Endothelial cell of umbilical vein (primary cell): Measurements from ENCODE around the gene STIM1. TPM values are rescaled to one million over a fixed set of nuclear protein-coding genes. Genes with fewer than 3 reads are reported as not detected.

ENCODE experiments used
- BruUV-seq: library from RNA; stranded (reverse); fragments of 400-500 nt; replicated peaks from 2 replicates; lab custom pipeline; 2021; lab: Mats Ljungman, UMichigan
- CTCF ChIA-PET: fragments of 300-600, 350-600 bp; sonication (Branson Sonifier 250); formaldehyde crosslinking; loops from one replicate; lab custom pipeline; 2021; ENCODE audit warnings: antibody characterized with exemption, inconsistent platforms; lab: Charles Lee
- POLR2A ChIA-PET: fragments of 300-600, 350-600 bp; sonication (Branson Sonifier 250); formaldehyde crosslinking; loops from one replicate; lab custom pipeline; 2021; ENCODE audit warnings: antibody characterized with exemption, inconsistent platforms; lab: Charles Lee
- DNase-seq: peaks from one replicate; pipeline ENCODE4 v3.0.0-alpha.2; 2011; ENCODE audit warnings: low read depth, low spot score
- FAIRE-seq: peaks from 2 replicates; lab custom pipeline; 2011; peaks lifted over from hg19 to GRCh38; lab: Jason Lieb, UNC
- H2AFZ ChIP-seq: 2 replicates; pipeline ENCODE4 v1.6.0; 2012; ENCODE audit warnings: low read depth, low read length, control low read depth, inconsistent platforms
- H3K27ac ChIP-seq: 2 replicates; pipeline ENCODE4 v1.5.1; 2011; ENCODE audit warnings: low read depth, mild to moderate bottlenecking, control low read depth, low read length, moderate library complexity; ENCODE audit not compliant: insufficient read depth
- H3K27me3 ChIP-seq, 2 experiments: 2 replicates each; pipeline versions ENCODE4 v1.6.0 to v1.6.1; 2011; ENCODE audit warnings: low read length in 2 of 2, mixed read lengths in 1 of 2; ENCODE audit not compliant: control insufficient read depth in 2 of 2, insufficient read depth in 2 of 2
- H3K36me3 ChIP-seq, 2 experiments: 2 replicates in 1 of 2; 3 replicates in 1 of 2; pipeline ENCODE4 v1.5.1; 2011; ENCODE audit warnings: low read length in 2 of 2, mild to moderate bottlenecking in 1 of 2, moderate library complexity in 1 of 2; ENCODE audit not compliant: control insufficient read depth in 2 of 2, insufficient read depth in 2 of 2; ENCODE audit errors: extremely low read depth in 1 of 2
- H3K4me1 ChIP-seq: 3 replicates; pipeline ENCODE4 v1.5.1; 2011; ENCODE audit warnings: mild to moderate bottlenecking, low read length; ENCODE audit not compliant: control insufficient read depth, insufficient read depth; ENCODE audit errors: extremely low read depth
- H3K4me2 ChIP-seq: 2 replicates; pipeline ENCODE4 v1.6.1; 2011; ENCODE audit warnings: low read length, control low read depth, mixed read lengths; ENCODE audit not compliant: insufficient read depth
- H3K4me3 ChIP-seq, 3 experiments: fragments of 200-600 bp in 1 of 3; sonication (generic), shearing (Covaris generic) in 1 of 3; replicated peaks in 1 of 3; 2 replicates each; pipeline ENCODE4 v1.5.1; 2011 to 2016; ENCODE audit warnings: control low read depth in 3 of 3, low read length in 3 of 3, mild to moderate bottlenecking in 2 of 3, inconsistent platforms in 1 of 3, low read depth in 1 of 3, moderate library complexity in 1 of 3; ENCODE audit not compliant: insufficient read depth in 1 of 3
- H3K79me2 ChIP-seq: 2 replicates; pipeline ENCODE4 v1.6.0; 2012; ENCODE audit warnings: low read length, inconsistent platforms; ENCODE audit not compliant: control insufficient read depth, insufficient read depth
- H3K9ac ChIP-seq: replicated peaks from 2 replicates; pipeline ENCODE3; 2011; ENCODE audit warnings: low read length, control low read depth; ENCODE audit not compliant: insufficient read depth; ENCODE audit errors: extremely low read depth
- H3K9me1 ChIP-seq: replicated peaks from 3 replicates; pipeline ENCODE4 v1.6.0; 2011; ENCODE audit warnings: mild to moderate bottlenecking, low read length; ENCODE audit not compliant: control insufficient read depth, insufficient read depth; ENCODE audit errors: extremely low read depth
- H3K9me3 ChIP-seq: replicated peaks from 2 replicates; pipeline ENCODE4 v1.5.1; 2012; ENCODE audit warnings: low read length, inconsistent platforms; ENCODE audit not compliant: control insufficient read depth, insufficient read depth
- H4K20me1 ChIP-seq: replicated peaks from 2 replicates; pipeline ENCODE3; 2011; ENCODE audit warnings: mild to moderate bottlenecking, low read length; ENCODE audit not compliant: control insufficient read depth, insufficient read depth; ENCODE audit errors: extremely low read depth
- CTCF ChIP-seq, 2 donors: IDR thresholded peaks; 1 replicate in 1 of 2; 2 replicates in 1 of 2; pipeline ENCODE4 v1.5.1; 2011; ENCODE audit warnings: low read length in 2 of 2, mild to moderate bottlenecking in 2 of 2, moderate library complexity in 2 of 2, control low read depth in 1 of 2, inconsistent platforms in 1 of 2, low read depth in 1 of 2; ENCODE audit not compliant: insufficient read depth in 1 of 2; ENCODE audit errors: extremely low read depth in 1 of 2
- EZH2 ChIP-seq: IDR thresholded peaks from 2 replicates; pipeline ENCODE4 v1.6.1; 2012; ENCODE audit warnings: borderline replicate concordance, low read depth, mild to moderate bottlenecking, moderate library complexity, low read length, inconsistent platforms; ENCODE audit not compliant: severe bottlenecking
- FOS ChIP-seq: IDR thresholded peaks from 2 replicates; pipeline ENCODE4 v1.6.1; 2011; ENCODE audit warnings: mild to moderate bottlenecking, low read length, moderate library complexity, borderline replicate concordance; ENCODE audit not compliant: insufficient read depth
- GATA2 ChIP-seq: IDR thresholded peaks from 2 replicates; pipeline ENCODE4 v1.7.0; 2011; ENCODE audit warnings: low read depth, mild to moderate bottlenecking, moderate library complexity, mixed read lengths, low read length; ENCODE audit not compliant: insufficient read length, insufficient read depth
- JUN ChIP-seq: IDR thresholded peaks from 2 replicates; pipeline ENCODE4 v1.6.1; 2011; ENCODE audit warnings: borderline replicate concordance, low read depth; ENCODE audit not compliant: insufficient read length, insufficient read depth
- MAX ChIP-seq: IDR thresholded peaks from 2 replicates; pipeline ENCODE4 v1.6.1; 2011; ENCODE audit not compliant: insufficient read depth, insufficient read length
- MYC ChIP-seq: IDR thresholded peaks from one replicate; pipeline ENCODE4 v1.6.1; 2011; ENCODE audit warnings: mild to moderate bottlenecking, low read depth, low read length
- POLR2A ChIP-seq: IDR thresholded peaks from 2 replicates; pipeline ENCODE4 v1.6.1; 2012; ENCODE audit warnings: low read depth, mild to moderate bottlenecking, control low read depth, low read length
- POLR2AphosphoS5 ChIP-seq: IDR thresholded peaks from 2 replicates; pipeline ENCODE4 v1.6.1; 2012; ENCODE audit warnings: low read depth, mild to moderate bottlenecking, control low read depth, low read length, moderate library complexity; ENCODE audit not compliant: insufficient read depth
- dilution Hi-C: fragments of 300-500 bp; cut with MboI; formaldehyde crosslinking; loops from one replicate; pipeline ENCODE4 v1.15.0; 2019; ENCODE audit warnings: low sequenced_read_pairs; ENCODE audit not compliant: extremely low pct_ligation_motif_present
- intact Hi-C: fragments of 100-400 bp; cut with micrococcal nuclease; formaldehyde crosslinking; loops from one replicate; pipeline ENCODE4 v1.10.0; 2022
- polyA plus RNA-seq, 4 experiments: library from polyadenylated mRNA; depleted of rRNA in 3 of 4; stranded (reverse) in 3 of 4; unstranded in 1 of 4; fragments of >200 nt; gene quantifications; 2 replicates each; pipeline versions ENCODE4 v1.2.1 to v1.2.3, GENCODE V29; 2011 to 2012; ENCODE audit warnings: missing spikeins in 1 of 4
- total RNA-seq: library from RNA; stranded (reverse); gene quantifications from 2 replicates; pipeline ENCODE4 v1.2.3, GENCODE V29; 2021

Gene STIM1
- total and polyA plus RNA-seq, 2 donors (not counting 3 experiments of a cell fraction or from before 2014, with no cell fraction given) = 32.7 to 33.4 TPM

GRCh38 chr11:3913921-3914320, 58.5 kb downstream of the STIM1 start:
- TF ChIP-seq POLR2AphosphoS5 = no peak
- TF ChIP-seq POLR2A = no peak
- no peak for TF ChIP-seq MAX
- no peak for TF ChIP-seq CTCF (IDR thresholded peaks at IDR 0.05; ENCODE audit: extremely low read depth in 1 of 2, insufficient read depth in 1 of 2, low read depth in 1 of 2, low read length in 2 of 2)
- no peak for TF ChIP-seq MYC
- no peak for TF ChIP-seq FOS
- TF ChIP-seq EZH2 = no peak
- no peak for TF ChIP-seq GATA2
- TF ChIP-seq JUN = no peak
- no peak overlapping the region for H3K9ac ChIP-seq
- H3K27me3 ChIP-seq = no peaks in the 10 kb centered on the region
- FAIRE-seq (no peak), DNase-seq (no peak)
- no peak overlapping the region for H3K27ac ChIP-seq
- dilution Hi-C loops = no loop called here
- intact Hi-C loops = no loop called here
- H3K36me3 ChIP-seq = no peaks in the 10 kb centered on the region
- H2AFZ ChIP-seq = no peak overlapping the region
- no peaks in the 10 kb centered on the region for H3K79me2 ChIP-seq
- no peaks in the 10 kb centered on the region for H4K20me1 ChIP-seq
- no peaks in the 10 kb centered on the region for H3K9me3 ChIP-seq
- no peak overlapping the region for H3K4me2 ChIP-seq
- BruUV-seq = no TSS peak
- POLR2A ChIA-PET = no interaction called here
- no peaks in the 10 kb centered on the region for H3K4me1 ChIP-seq
- CTCF ChIA-PET = interaction anchor here (1.5 to 1.6 kb wide), 2 partner anchors 11 to 65 kb away, joined by 4 read pairs; no protein-coding TSS in a partner anchor
- no peaks in the 10 kb centered on the region for H3K9me1 ChIP-seq
- no peak overlapping the region for H3K4me3 ChIP-seq
